Measurements from ENCODE around the gene S1PR3.
"Not testable (repeated sequence)": the region's sequence is repeated elsewhere in the genome, so short reads cannot be mapped to it uniquely, and the experiment has no call there.

S1PR3 gene

DNA sequence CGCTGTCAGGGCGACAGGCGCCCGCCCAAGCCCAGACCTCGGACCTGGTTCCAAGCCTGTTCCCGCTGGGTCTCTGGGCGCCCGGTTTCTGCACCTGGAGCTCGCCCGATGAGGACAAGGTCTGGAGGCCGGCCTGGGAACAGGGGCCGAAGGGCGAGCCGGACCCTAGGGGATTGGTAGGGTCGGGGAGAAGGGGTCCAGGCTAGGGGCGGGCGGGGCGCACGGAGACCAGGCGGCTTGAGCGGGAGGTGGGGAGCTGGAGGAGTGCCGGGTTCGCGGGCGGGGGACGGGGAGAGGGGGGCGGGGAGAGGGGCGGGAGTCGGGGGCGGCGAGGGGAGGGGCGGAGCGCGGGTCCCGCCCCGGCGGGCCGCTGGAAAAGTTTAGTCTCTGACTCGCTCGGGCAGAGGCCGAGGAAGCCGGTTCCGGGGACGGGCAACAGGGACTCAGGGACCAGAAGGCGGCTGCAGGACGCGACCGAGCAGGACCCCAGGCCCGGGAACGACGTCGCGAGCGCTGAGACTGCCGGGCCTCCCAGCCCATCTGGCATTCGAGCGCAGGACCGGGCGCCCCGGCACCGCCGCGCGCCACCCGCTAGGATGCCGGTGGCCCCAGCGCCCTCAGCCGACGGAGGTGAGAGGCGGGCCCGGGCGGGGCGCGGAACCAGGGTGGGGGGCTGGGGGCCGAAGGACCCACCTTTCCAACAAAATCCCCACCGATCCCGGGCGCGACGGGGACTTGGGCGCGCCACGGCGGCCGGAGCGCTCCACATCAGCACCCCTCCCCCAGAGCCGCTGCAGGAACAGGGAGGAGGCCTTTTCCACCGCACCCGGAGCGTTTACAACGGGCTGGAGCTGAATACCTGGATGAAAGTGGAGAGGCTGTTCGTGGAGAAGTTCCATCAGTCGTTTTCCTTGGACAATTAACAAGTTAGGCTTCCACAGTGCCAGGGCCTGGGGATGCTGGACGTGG is at the start of gene S1PR3:
Gene S1PR3 (plus strand): TSS at position 403 of the 969 bp plus-strand sequence. CDS start 9,733 bp downstream, outside the sequence.
- no peak for DNase-seq

DNA sequence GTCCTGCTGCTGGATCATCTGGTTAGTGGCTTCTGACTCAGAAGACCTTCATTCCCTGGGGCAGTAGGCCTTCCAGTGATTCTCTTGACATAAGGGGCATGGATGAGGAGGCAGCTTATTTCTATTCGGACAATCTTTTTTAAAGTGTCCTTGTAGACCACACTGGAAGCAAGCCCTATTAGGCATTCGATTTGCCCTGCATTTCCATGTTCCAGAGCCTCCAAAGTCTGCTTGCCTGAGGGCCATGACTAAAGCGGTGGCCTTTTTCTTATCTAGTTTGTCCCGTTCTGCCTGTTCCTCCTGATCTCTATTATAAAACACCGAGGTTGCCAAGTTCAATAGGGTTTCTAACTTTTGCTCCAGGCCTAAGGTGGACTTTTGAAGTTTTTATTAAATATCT is 49.7 kb upstream of the S1PR3 start:
- not testable (repeated sequence) for DNase-seq

DNA sequence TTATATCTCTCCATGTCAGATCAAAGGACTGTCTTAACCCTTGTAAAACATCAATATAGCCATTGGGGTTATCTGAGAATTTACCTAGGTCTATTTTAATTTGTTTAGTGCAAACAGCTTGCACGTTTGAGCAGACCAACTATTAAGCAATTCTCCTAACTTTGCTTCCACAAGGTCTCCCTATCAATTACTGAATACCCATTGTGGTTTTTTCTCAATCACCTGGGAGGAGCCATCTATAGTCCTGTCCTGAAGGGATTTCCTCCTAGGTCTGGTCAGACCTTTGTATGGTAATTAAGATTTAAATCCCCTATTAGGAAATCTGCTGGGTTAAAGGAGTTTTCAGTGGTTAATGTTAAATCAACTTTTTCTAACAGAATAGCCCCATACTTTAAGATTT is 48.9 kb upstream of the S1PR3 start:
- no peak for DNase-seq

- DNase-seq: no peak
Observed at GRCh38 chr9:88945636-88946333, 45.5 kb upstream of the S1PR3 start.

GRCh38 chr9:88947581-88948573 is 43.4 kb upstream of the S1PR3 start:
- DNase-seq: no peak

DNA sequence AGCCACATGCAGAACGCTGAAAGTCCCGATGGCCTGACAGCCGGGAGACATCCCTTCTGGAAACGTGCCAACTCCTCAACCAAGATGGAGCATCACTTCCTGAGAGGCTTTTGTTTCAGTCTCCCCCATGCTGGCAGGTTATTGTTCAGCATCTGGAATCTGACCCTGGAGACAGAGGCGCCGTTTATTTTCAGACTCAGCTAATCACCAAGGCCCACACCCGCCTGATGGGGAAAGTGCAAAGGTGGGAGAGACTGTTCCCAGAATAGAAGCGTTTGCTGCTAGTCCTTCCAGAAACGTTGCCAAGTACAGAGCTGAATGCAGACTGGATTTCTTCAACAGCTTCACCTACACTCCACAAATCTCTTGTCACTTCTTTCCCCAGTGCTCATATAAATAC is 41.8 kb upstream of the S1PR3 start:
- no peak for DNase-seq

- DNase-seq: no peak
Observed at GRCh38 chr9:88949961-88950340, 41.3 kb upstream of the S1PR3 start.

- no peak for DNase-seq
Observed at GRCh38 chr9:88950341-88951154, 40.7 kb upstream of the S1PR3 start.

DNA sequence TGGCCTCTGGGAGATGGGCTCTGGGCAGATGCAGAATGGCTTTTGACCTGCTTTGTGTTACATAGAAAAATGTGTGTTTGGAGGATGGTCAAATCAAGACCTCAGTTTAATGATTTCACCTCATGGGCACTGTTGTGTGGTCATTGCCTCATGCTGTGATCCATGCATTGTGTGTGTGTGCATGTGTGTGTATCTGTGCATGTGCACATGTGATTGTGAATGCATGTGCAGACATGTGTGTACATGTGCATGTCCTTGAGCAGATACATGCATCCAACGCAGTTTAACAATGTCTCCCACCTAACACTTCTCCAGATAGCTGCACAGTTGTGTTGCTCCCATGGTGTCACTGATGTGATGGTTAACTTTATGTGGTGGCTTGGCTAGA is 40.1 kb upstream of the S1PR3 start:
- DNase-seq: no peak

DNA sequence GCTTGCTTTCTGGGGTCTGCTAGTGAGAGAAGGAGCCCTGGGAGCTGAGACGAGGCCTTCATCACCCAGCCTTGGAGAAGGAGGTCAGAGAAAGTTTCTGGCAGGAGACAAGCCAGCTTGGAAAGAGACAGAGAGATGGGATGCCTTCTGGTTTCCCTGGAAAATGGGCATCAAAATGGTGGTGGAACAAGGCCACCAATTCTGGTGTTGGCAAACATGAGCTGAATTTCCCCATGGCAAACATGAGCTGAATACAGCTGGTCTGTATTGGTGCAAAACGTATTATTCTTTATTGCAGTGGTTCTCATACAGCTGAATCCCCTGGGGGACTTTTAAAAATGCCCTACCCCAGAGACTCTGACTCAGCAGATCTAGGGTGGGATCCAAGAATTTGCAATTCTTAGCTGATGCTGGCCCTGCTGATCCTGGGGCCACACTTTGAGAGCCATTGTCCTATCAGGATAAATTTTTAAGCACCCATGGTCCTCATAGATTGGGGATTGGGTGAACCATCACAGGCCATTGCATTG is 39.1 kb upstream of the S1PR3 start:
- DNase-seq: no peak

- no peak for DNase-seq
Observed at GRCh38 chr9:88952976-88953375, 38.3 kb upstream of the S1PR3 start.

GRCh38 chr9:88953381-88954029 is 37.8 kb upstream of the S1PR3 start:
- no peak for DNase-seq

GRCh38 chr9:88954066-88954465 is 37.2 kb upstream of the S1PR3 start:
- no peak for DNase-seq

DNA sequence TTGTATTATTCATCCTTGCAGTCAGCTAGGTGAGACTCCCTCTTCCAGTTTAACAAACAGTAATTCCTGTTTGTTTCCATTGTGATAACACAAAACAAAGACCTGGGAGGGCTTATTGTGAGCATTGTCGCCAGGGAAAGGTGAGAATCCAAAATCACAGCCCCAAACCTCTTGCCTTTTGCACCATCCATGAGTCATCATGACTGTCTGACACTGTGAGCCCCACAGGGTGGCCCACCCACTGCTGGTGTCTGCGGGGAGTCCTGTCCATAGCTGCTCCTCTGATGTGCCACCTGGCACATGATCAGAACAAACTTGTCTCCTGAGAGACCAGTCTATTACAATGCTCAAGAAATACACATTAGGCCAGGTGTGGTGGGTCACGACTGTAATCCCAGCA is 33.7 kb upstream of the S1PR3 start:
- DNase-seq: no peak

GRCh38 chr9:88959727-88960469 is 31.4 kb upstream of the S1PR3 start:
- DNase-seq: no peak

GRCh38 chr9:88960632-88961031 is 30.6 kb upstream of the S1PR3 start:
- no peak for DNase-seq

DNA sequence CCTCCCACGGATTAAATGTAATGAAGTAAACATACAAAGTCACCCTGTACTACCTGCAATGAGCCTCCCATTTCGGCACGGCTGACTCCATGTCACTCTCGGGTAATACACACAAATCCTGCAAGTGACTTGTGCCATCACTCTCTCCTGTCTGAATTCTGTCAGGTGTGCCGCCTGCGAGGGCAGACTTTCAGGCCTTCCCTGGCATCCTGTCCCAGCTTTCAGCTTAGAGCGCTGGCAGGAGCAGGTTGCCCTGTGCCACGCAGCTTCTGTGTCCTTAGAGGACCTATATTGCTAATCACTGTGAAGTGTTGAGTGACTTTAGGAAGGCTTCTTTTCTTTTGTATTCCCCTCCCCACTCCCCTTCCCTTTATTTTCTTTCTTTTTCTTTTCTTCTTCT is 25.8 kb upstream of the S1PR3 start:
- no peak for DNase-seq

GRCh38 chr9:88966894-88967676 is 24.2 kb upstream of the S1PR3 start:
- DNase-seq: no peak

DNA sequence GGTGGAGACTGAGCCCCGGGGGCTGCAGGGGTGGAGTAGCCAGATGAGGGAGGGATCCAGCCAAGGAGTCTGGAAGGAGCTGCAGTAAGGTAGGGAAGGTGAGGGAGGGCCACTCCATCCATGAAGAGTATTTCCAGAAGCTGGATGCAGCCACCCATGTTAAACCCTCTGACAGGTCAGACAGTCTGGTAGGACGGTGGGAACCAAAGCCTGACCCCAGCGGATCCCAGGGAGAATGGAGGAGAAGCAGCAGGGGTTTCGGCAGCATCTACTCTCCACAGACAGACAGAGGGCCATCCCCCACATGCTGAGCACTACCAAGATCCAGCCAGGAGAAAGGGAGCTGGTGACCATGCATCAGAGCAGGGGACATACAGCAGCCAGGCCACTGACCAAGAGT is 22.5 kb upstream of the S1PR3 start:
- DNase-seq: no peak

Measured in CD4-positive, alpha-beta T cell treated with Interleukin-10 for 1 hour (primary cell).